CD4-positive, alpha-beta T cell treated with Interleukin-6 for 4 hours (primary cell): ENCODE results near the gene C12orf57.

Experiments
- DNase-seq: peaks from one replicate; pipeline ENCODE4 v3.0.0-alpha.2; 2020; ENCODE audit warnings: mixed read lengths

Gene C12orf57

GRCh38 chr12:6919588-6919987 lies 24.2 kb upstream of the C12orf57 start:
- DNase-seq: no peak

GRCh38 chr12:6921539-6921938 lies 22.3 kb upstream of the C12orf57 start:
- DNase-seq: no peak

GRCh38 chr12:6921996-6922946 lies 21.6 kb upstream of the C12orf57 start:
- DNase-seq: no peak

- DNase-seq: no peak
Observed at GRCh38 chr12:6923003-6923732, 20.7 kb upstream of the C12orf57 start.

GRCh38 chr12:6923851-6924250 lies 20.0 kb upstream of the C12orf57 start:
- DNase-seq: no peak

- DNase-seq: no peak
Observed at GRCh38 chr12:6925239-6925539, 18.6 kb upstream of the C12orf57 start.

GRCh38 chr12:6925540-6926279 lies 18.1 kb upstream of the C12orf57 start:
- no peak for DNase-seq

GRCh38 chr12:6927379-6928021 lies 16.3 kb upstream of the C12orf57 start, which contains the start of gene ATN1:
Gene ATN1 (plus strand): TSS chr12:6927959. CDS start chr12:6934002, 6,043 bp downstream.
- peak; percentile 56 for DNase-seq

GRCh38 chr12:6928022-6928702 lies 15.7 kb upstream of the C12orf57 start:
- peak; percentile 32 for DNase-seq

GRCh38 chr12:6928703-6929407 lies 15.0 kb upstream of the C12orf57 start:
- DNase-seq: peak; percentile 1

GRCh38 chr12:6929466-6930452 lies 14.1 kb upstream of the C12orf57 start:
- DNase-seq: peak; percentile 5

- DNase-seq: no peak
Observed at GRCh38 chr12:6932766-6933165, 11.1 kb upstream of the C12orf57 start.

- peak; percentile 0 for DNase-seq
Observed at GRCh38 chr12:6934110-6934509, 9.7 kb upstream of the C12orf57 start.

GRCh38 chr12:6935371-6936193 lies 8.2 kb upstream of the C12orf57 start:
- no peak for DNase-seq

- DNase-seq: no peak
Observed at GRCh38 chr12:6936194-6936635, 7.6 kb upstream of the C12orf57 start.

- peak; percentile 61 for DNase-seq
Observed at GRCh38 chr12:6936636-6937480, 7.0 kb upstream of the C12orf57 start.

GRCh38 chr12:6937481-6938352 lies 6.1 kb upstream of the C12orf57 start:
- DNase-seq: peak; percentile 94
